OCI-M2 (cell line): ENCODE data around the gene ZNF502.
"Not testable (repeated sequence)": the region's sequence is repeated elsewhere in the genome, so short reads cannot be mapped to it uniquely, and the experiment has no call there.

Experiments
- DNase-seq: peaks from one replicate; lab custom pipeline; 2025; ENCODE audit not compliant: unreplicated experiment; lab: John Stamatoyannopoulos, UW

The ZNF502 gene

GRCh38 chr3:44712455-44713075 is at the start of gene ZNF502:
Gene ZNF502 (plus strand): TSS chr3:44712660. CDS start chr3:44720262, 7,602 bp downstream.
- no peak for DNase-seq

- no peak for DNase-seq
These were observed 47.3 kb upstream of the ZNF502 start for GRCh38 chr3:44665173-44665572.

GRCh38 chr3:44666346-44666745 is 46.1 kb upstream of the ZNF502 start:
- DNase-seq = no peak

GRCh38 chr3:44669760-44670159 is 42.7 kb upstream of the ZNF502 start:
- no peak for DNase-seq

GRCh38 chr3:44673466-44673865 is 39.0 kb upstream of the ZNF502 start:
- DNase-seq = not testable (repeated sequence)

- no peak for DNase-seq
These were observed 38.2 kb upstream of the ZNF502 start for GRCh38 chr3:44674211-44674610.

- DNase-seq = no peak
These were observed 33.9 kb upstream of the ZNF502 start for GRCh38 chr3:44678480-44679116.

GRCh38 chr3:44680921-44681455 is 31.5 kb upstream of the ZNF502 start:
- no peak for DNase-seq

- no peak for DNase-seq
These were observed 30.1 kb upstream of the ZNF502 start for GRCh38 chr3:44682182-44682896.

GRCh38 chr3:44685128-44685800 is 27.2 kb upstream of the ZNF502 start:
- peak; percentile 31 for DNase-seq

GRCh38 chr3:44687898-44688297 is 24.6 kb upstream of the ZNF502 start:
- DNase-seq = no peak

GRCh38 chr3:44721231-44722102 is 9.0 kb downstream of the ZNF502 start:
- no peak for DNase-seq

GRCh38 chr3:44722103-44722401 is 9.6 kb downstream of the ZNF502 start:
- no peak for DNase-seq

GRCh38 chr3:44729384-44729910 is 17.0 kb downstream of the ZNF502 start, which contains the start of gene ZNF501:
Gene ZNF501 (plus strand): TSS chr3:44729635. CDS start chr3:44734422, 4,787 bp downstream.
- no peak for DNase-seq

- DNase-seq = no peak
These were observed 22.2 kb downstream of the ZNF502 start for GRCh38 chr3:44734646-44735168.

- no peak for DNase-seq
These were observed 48.6 kb downstream of the ZNF502 start for GRCh38 chr3:44761101-44761423.

GRCh38 chr3:44761424-44762169 is 49.1 kb downstream of the ZNF502 start, which contains the start of the genes KIAA1143 and KIF15:
Gene KIAA1143 (minus strand): TSS chr3:44761619. CDS start chr3:44761602, 17 bp downstream.
Gene KIF15 (plus strand): TSS chr3:44761794. CDS start chr3:44761866, 72 bp downstream.
- peak; percentile 21 for DNase-seq

- DNase-seq = no peak
These were observed 49.8 kb downstream of the ZNF502 start for GRCh38 chr3:44762170-44762677.

- no peak for DNase-seq
These were observed 50.2 kb downstream of the ZNF502 start for GRCh38 chr3:44762690-44763089.
